DOHH2 (cell line): ENCODE data around the gene APLNR.

Experiments
- H3F3A ChIP-seq: fragments of 200-600 bp; sonication (generic), shearing (Covaris generic); 2 replicates; pipeline ENCODE4 v1.6.0; 2016; ENCODE audit warnings: antibody characterized with exemption, mild to moderate bottlenecking; ENCODE audit not compliant: control insufficient read depth, insufficient read depth
- H3K27ac ChIP-seq: fragments of 200-600 bp; sonication (generic); 2 replicates; pipeline ENCODE4 v1.5.1; 2014; ENCODE audit warnings: low read depth, mild to moderate bottlenecking, low read length, moderate library complexity
- H3K27me3 ChIP-seq: fragments of 200-600 bp; sonication (generic); 2 replicates; pipeline ENCODE4 v1.6.1; 2014; ENCODE audit warnings: mild to moderate bottlenecking, low read length, mixed read lengths; ENCODE audit not compliant: control insufficient read depth
- H3K36me3 ChIP-seq: fragments of 200-600 bp; sonication (generic); 2 replicates; pipeline ENCODE4 v1.6.1; 2014; ENCODE audit warnings: mild to moderate bottlenecking, low read length, moderate library complexity, mixed read lengths; ENCODE audit not compliant: control insufficient read depth
- H3K4me1 ChIP-seq: fragments of 200-600 bp; sonication (generic); 2 replicates; pipeline ENCODE4 v1.6.1; 2014; ENCODE audit warnings: mild to moderate bottlenecking, low read length, mixed read lengths; ENCODE audit not compliant: control insufficient read depth
- H3K4me2 ChIP-seq: fragments of 200-600 bp; sonication (generic); 2 replicates; pipeline ENCODE4 v1.6.0; 2014; ENCODE audit warnings: mild to moderate bottlenecking, low read length, moderate library complexity
- H3K4me3 ChIP-seq: fragments of 200-600 bp; sonication (generic); 2 replicates; pipeline ENCODE4 v1.5.1; 2014; ENCODE audit warnings: mild to moderate bottlenecking, low read length, mixed read lengths
- H3K79me2 ChIP-seq: fragments of 200-600 bp; sonication (generic); 2 replicates; pipeline ENCODE4 v1.6.1; 2014; ENCODE audit warnings: mild to moderate bottlenecking, low read length, mixed read lengths; ENCODE audit not compliant: control insufficient read depth
- H3K9me2 ChIP-seq: fragments of 200-600 bp; sonication (generic); replicated peaks from 2 replicates; pipeline ENCODE4 v1.6.1; 2014; ENCODE audit warnings: mild to moderate bottlenecking, low read length, mixed read lengths; ENCODE audit not compliant: control insufficient read depth
- H3K9me3 ChIP-seq: fragments of 200-600 bp; sonication (generic); 2 replicates; pipeline ENCODE4 v1.6.1; 2014; ENCODE audit warnings: antibody characterized with exemption, low read length, mixed read lengths; ENCODE audit not compliant: control insufficient read depth, insufficient read depth
- H4K20me1 ChIP-seq: fragments of 200-600 bp; sonication (generic); 2 replicates; pipeline ENCODE4 v1.6.0; 2014; ENCODE audit warnings: low read depth, mild to moderate bottlenecking, antibody characterized with exemption, low read length, moderate library complexity; ENCODE audit not compliant: control insufficient read depth, insufficient read depth
- EZH2phosphoT487 ChIP-seq: fragments of 200-600 bp; sonication (generic); IDR thresholded peaks from 2 replicates; pipeline ENCODE4 v1.6.1; 2017; ENCODE audit warnings: borderline replicate concordance, mild to moderate bottlenecking, antibody characterized with exemption, low read length, moderate library complexity, mixed read lengths
- TF ChIP-seq, protein P1 (sequence below): fragments of 200-600 bp; sonication (generic); IDR thresholded peaks from one replicate; pipeline ENCODE4 v1.5.1; 2014; ENCODE audit warnings: antibody characterized with exemption, mild to moderate bottlenecking, low read depth, low read length; ENCODE audit not compliant: poor library complexity, severe bottlenecking

APLNR gene

DNA sequence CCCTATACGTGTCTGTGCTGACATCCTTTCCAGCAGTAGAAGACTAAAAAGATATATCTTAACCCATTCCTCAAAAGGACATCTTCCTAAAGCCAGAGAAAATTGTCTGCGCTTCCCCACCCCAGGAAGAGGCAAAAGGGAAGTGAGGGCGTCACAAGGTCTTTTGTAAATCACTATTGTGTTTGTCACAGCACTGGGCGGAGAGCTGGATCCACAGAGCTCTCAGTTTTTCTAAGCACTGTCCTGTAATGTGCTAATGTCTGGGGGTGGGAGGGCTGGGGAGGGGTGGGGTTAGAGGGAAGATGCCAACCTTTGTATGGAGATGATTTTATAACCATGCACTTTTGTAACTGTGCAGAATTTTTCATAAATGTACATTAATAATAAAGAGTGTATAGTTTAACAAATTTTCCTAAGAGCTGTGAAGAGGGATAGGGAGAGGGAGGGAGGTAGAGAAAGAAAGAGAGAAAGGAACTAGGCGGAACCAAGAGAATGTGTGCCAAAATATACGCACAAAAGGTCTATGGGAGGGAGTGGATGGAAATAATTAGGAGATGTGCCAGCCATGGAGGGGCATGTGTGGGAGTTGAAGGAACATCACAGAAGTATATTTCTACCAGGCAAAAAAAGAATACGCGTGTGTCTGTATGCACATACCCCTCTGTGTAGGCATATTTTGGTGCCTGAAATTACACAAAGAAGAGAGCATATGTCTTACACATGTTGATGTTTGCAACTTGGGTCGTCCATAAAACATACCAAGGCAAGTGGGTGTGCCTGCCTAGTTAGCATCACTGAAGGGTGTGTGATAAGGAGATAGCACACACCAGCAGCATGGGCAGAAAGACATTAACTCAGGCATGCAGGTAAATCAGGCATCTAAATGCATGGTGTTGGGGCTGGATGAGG is 45.5 kb downstream of the APLNR start:
- no peaks in the 10 kb centered on the region for H3F3A ChIP-seq
- no peak overlapping the region for H3K4me3 ChIP-seq
- H3K27me3 ChIP-seq: no peaks in the 10 kb centered on the region
- H3K9me3 ChIP-seq: no peaks in the 10 kb centered on the region
- no peaks in the 10 kb centered on the region for H4K20me1 ChIP-seq
- no peaks in the 10 kb centered on the region for H3K79me2 ChIP-seq
- H3K4me2 ChIP-seq: no peak overlapping the region
- H3K36me3 ChIP-seq: no peaks in the 10 kb centered on the region
- TF ChIP-seq, protein P1, sequence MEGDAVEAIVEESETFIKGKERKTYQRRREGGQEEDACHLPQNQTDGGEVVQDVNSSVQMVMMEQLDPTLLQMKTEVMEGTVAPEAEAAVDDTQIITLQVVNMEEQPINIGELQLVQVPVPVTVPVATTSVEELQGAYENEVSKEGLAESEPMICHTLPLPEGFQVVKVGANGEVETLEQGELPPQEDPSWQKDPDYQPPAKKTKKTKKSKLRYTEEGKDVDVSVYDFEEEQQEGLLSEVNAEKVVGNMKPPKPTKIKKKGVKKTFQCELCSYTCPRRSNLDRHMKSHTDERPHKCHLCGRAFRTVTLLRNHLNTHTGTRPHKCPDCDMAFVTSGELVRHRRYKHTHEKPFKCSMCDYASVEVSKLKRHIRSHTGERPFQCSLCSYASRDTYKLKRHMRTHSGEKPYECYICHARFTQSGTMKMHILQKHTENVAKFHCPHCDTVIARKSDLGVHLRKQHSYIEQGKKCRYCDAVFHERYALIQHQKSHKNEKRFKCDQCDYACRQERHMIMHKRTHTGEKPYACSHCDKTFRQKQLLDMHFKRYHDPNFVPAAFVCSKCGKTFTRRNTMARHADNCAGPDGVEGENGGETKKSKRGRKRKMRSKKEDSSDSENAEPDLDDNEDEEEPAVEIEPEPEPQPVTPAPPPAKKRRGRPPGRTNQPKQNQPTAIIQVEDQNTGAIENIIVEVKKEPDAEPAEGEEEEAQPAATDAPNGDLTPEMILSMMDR: no peak
- no peak for TF ChIP-seq EZH2phosphoT487
- no peaks in the 10 kb centered on the region for H3K4me1 ChIP-seq
- H3K9me2 ChIP-seq: no peaks in the 10 kb centered on the region
- H3K27ac ChIP-seq: no peak overlapping the region

DNA sequence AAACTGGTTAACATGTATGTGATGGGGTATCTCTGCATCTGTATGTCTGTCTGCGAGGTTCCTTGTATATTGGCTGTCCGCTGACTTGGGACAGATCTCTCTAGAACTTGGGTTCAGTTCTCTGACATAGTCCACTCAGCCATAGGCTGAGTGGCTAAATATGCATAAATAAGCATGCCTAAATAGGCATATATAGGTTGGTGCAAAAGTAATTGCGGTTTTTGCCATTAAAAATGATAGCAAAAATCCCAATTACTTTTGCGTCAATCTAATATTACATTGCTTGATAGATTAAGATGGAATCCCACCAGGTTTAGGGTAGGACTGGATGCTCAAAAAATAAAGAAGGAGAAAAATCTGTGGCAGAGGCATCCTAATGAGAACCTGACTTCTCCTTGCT is 46.5 kb downstream of the APLNR start:
- Histone ChIP-seq H3K27ac (no peak overlapping the region), H3K4me2 (no peak overlapping the region), H4K20me1 (no peaks in the 10 kb centered on the region), H3K9me3 (no peaks in the 10 kb centered on the region), H3K79me2 (no peaks in the 10 kb centered on the region), H3F3A (no peaks in the 10 kb centered on the region), H3K9me2 (no peaks in the 10 kb centered on the region), H3K4me1 (no peaks in the 10 kb centered on the region), H3K36me3 (no peaks in the 10 kb centered on the region), H3K4me3 (no peak overlapping the region), H3K27me3 (no peaks in the 10 kb centered on the region)
- TF ChIP-seq, protein P1: no peak
